PC-9 (cell line): ENCODE data around the gene GLT8D1.

Source experiments
- EZH2 ChIP-seq: fragments of 200-600 bp; sonication (generic); IDR thresholded peaks from 2 replicates; pipeline ENCODE4 v1.8.0; 2017; ENCODE audit warnings: antibody characterized with exemption, low read depth
- TF ChIP-seq, protein P1 (sequence below): fragments of 200-600 bp; sonication (generic); conservative IDR thresholded peaks from 2 replicates; pipeline ENCODE4 v1.6.1; 2017; ENCODE audit warnings: mixed run types, antibody characterized with exemption, mild to moderate bottlenecking, moderate library complexity

DNA sequence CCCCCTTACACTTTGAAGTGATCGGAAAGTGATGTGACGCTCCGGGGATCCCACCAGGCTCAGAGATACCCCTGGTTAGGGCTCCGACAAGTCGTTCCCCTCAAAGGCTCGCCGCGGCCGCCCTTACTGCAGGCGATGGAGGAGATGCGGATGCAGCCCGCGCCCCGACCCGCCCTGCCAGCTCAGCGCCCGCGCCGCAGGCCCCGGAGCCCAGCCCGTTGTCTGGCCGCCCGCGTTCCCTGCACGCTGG lies 228 bp downstream of the GLT8D1 start:
- TF ChIP-seq, protein P1, sequence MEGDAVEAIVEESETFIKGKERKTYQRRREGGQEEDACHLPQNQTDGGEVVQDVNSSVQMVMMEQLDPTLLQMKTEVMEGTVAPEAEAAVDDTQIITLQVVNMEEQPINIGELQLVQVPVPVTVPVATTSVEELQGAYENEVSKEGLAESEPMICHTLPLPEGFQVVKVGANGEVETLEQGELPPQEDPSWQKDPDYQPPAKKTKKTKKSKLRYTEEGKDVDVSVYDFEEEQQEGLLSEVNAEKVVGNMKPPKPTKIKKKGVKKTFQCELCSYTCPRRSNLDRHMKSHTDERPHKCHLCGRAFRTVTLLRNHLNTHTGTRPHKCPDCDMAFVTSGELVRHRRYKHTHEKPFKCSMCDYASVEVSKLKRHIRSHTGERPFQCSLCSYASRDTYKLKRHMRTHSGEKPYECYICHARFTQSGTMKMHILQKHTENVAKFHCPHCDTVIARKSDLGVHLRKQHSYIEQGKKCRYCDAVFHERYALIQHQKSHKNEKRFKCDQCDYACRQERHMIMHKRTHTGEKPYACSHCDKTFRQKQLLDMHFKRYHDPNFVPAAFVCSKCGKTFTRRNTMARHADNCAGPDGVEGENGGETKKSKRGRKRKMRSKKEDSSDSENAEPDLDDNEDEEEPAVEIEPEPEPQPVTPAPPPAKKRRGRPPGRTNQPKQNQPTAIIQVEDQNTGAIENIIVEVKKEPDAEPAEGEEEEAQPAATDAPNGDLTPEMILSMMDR: no peak
- TF ChIP-seq EZH2: no peak
